Ovary (tissue), 9 donors: ENCODE measurements around the gene RSRP1. TPM values are rescaled to one million over a fixed set of nuclear protein-coding genes. Genes with fewer than 3 reads are reported as not detected.

Experiments used
- DNase-seq, 5 donors: peaks; one replicate each; pipeline ENCODE4 v3.0.0-alpha.2; 2019 to 2020
- H3K27ac ChIP-seq, 2 donors: fragments of 200-600 bp; one replicate each; pipeline versions ENCODE4 v1.5.1 to v1.8.0; 2019 to 2022
- H3K27me3 ChIP-seq: fragments of 200-600 bp; one replicate; pipeline ENCODE4 v1.8.0; 2022
- H3K36me3 ChIP-seq: fragments of 200-600 bp; sonication (generic); one replicate; pipeline ENCODE4 v1.5.1; 2019
- H3K4me1 ChIP-seq: one replicate; pipeline ENCODE4 v1.8.1; 2013; ENCODE audit warnings: mild to moderate bottlenecking, moderate library complexity; ENCODE audit not compliant: insufficient read depth
- H3K4me3 ChIP-seq: fragments of 200-600 bp; sonication (generic); one replicate; pipeline ENCODE4 v1.5.1; 2017
- H3K9me3 ChIP-seq, 2 donors: fragments of 200-600 bp in 1 of 2; sonication (generic) in 1 of 2; one replicate each; pipeline versions ENCODE4 v1.5.1 to v1.8.1; 2013 to 2019; ENCODE audit warnings: mild to moderate bottlenecking in 1 of 2, moderate library complexity in 1 of 2
- CTCF ChIP-seq, 3 donors: fragments of 450-650 bp in 2 of 3; fragments of 200-600 bp in 1 of 3; IDR thresholded peaks; one replicate each; pipeline versions ENCODE4 v1.5.1 to v1.8.0; 2016 to 2022; ENCODE audit warnings: antibody characterized with exemption in 3 of 3, mild to moderate bottlenecking in 1 of 3
- EP300 ChIP-seq: sonication (generic); formaldehyde crosslinking; IDR thresholded peaks from one replicate; pipeline ENCODE4 v1.6.1; 2017; ENCODE audit warnings: antibody characterized with exemption
- POLR2A ChIP-seq: fragments of 450-650 bp; IDR thresholded peaks from one replicate; pipeline ENCODE4 v1.6.1; 2017; ENCODE audit warnings: antibody characterized with exemption, mild to moderate bottlenecking, moderate library complexity
- WGBS, 3 donors: extraction: QIAGEN DNeasy Blood & Tissue Kit in 1 of 3; methylation state at CpG; one replicate each; pipeline versions ENCODE4 v1.1.5 to v1.1.7; 2013 to 2017; 5-methylcytosine and 5-hydroxymethylcytosine counted together
- intact Hi-C, 4 donors: fragments of 100-400 bp; cut with DNase I; formaldehyde crosslinking; loops; one replicate each; pipeline versions ENCODE4 v1.11.0 to v1.15.1; 2022 to 2023
- polyA plus RNA-seq, 2 donors: library from polyadenylated mRNA; stranded (reverse); fragments of 200-250 nt in 1 of 2; fragments of 350-450 nt in 1 of 2; fragmentation: Illumina TruSeq in 1 of 2; extraction: RNeasy Lipid Tissue Mini Kit (QIAGEN cat#74804) in 1 of 2; gene quantifications; one replicate each; pipeline ENCODE4 v1.2.3, GENCODE V29; 2013 to 2014
- total RNA-seq, 7 donors: library from RNA; depleted of rRNA in 2 of 7; stranded (reverse); fragments of >200 nt in 2 of 7; fragmentation: NEBNext Ultra II Directional in 3 of 7; extraction: Animal tissue kit (Norgen Biotek cat#: 25700) in 3 of 7; gene quantifications; one replicate each; pipeline versions ENCODE4 v1.1.0 to v1.2.4, GENCODE V29; 2016 to 2023
- donor health status: DM: no; HTN: no; CAD: no; lungs with moderate emphysema.
- donor health status: DM: no; HTN: no; CAD: no.
- donor health status: Bipolar disorder and iron deficiency.
- donor health status: DM: yes; HTN: yes; CAD: no.
- donor health status: DM: no; HTN: no; CAD: no.
- donor health status: DM: yes; HTN: yes; CAD: no.

RSRP1 gene
- total and polyA plus RNA-seq, 9 donors: 52.1 to 138 (median 82.1) TPM

- H3K27ac ChIP-seq: no peak overlapping the region
- DNase-seq: no peak
- no peaks in the 10 kb centered on the region for H3K27me3 ChIP-seq
- H3K9me3 ChIP-seq: no peaks in the 10 kb centered on the region
- H3K4me3 ChIP-seq: no peak overlapping the region
- intact Hi-C loops: loop anchor here in 1 of 4 donors (5.0 kb wide), 1 partner anchor 336 kb away; no protein-coding TSS in a partner anchor
- WGBS, 3 donors: 44 to 58% (median 54%) methylated on average over 11 of the region's 11 CpGs
- H3K36me3 ChIP-seq: no peaks in the 10 kb centered on the region
- no peaks in the 10 kb centered on the region for H3K4me1 ChIP-seq
- no peak for TF ChIP-seq EP300
- TF ChIP-seq POLR2A: no peak
- no peak for TF ChIP-seq CTCF (IDR thresholded peaks at IDR 0.05)
Observed at GRCh38 chr1:25197982-25198662, 49.1 kb downstream of the RSRP1 start.

- no peaks in the 10 kb centered on the region for H3K4me1 ChIP-seq
- TF ChIP-seq POLR2A (no peak), EP300 (no peak), CTCF (IDR thresholded peaks at IDR 0.05) (no peak)
- H3K9me3 ChIP-seq: no peaks in the 10 kb centered on the region
- no peak overlapping the region for H3K4me3 ChIP-seq
- 41 to 60% (median 48%) methylated on average over 20 of the region's 20 CpGs for WGBS, 3 donors
- DNase-seq: no peak
- H3K27ac ChIP-seq: no peak overlapping the region
- H3K36me3 ChIP-seq: no peaks in the 10 kb centered on the region
- intact Hi-C loops: loop anchor here in 1 of 4 donors (5.0 kb wide), 1 partner anchor 335 kb away; no protein-coding TSS in a partner anchor
- no peaks in the 10 kb centered on the region for H3K27me3 ChIP-seq
Observed at GRCh38 chr1:25197235-25197975, 49.8 kb downstream of the RSRP1 start.

- no peaks in the 10 kb centered on the region for H3K9me3 ChIP-seq
- H3K4me1 ChIP-seq: no peaks in the 10 kb centered on the region
- no peak for TF ChIP-seq POLR2A
- TF ChIP-seq CTCF (IDR thresholded peaks at IDR 0.05): no peak
- no peak for TF ChIP-seq EP300
- intact Hi-C loops: loop anchor here in 1 of 4 donors (5.0 kb wide), 1 partner anchor 335 kb away; no protein-coding TSS in a partner anchor
- no peak overlapping the region for H3K4me3 ChIP-seq
- H3K27me3 ChIP-seq: no peaks in the 10 kb centered on the region
- WGBS, 3 donors: 75 to 83% (median 76%) methylated on average over 7 of the region's 7 CpGs
- DNase-seq: no peak
- no peaks in the 10 kb centered on the region for H3K36me3 ChIP-seq
- no peak overlapping the region for H3K27ac ChIP-seq
Observed at GRCh38 chr1:25196830-25197229, 50.4 kb downstream of the RSRP1 start.

GRCh38 chr1:25195835-25196234 is 51.4 kb downstream of the RSRP1 start:
- 80 to 83% (median 81%) methylated on average over 6 of the region's 6 CpGs for WGBS, 3 donors
- Histone ChIP-seq H3K4me3 (no peak overlapping the region), H3K4me1 (no peaks in the 10 kb centered on the region), H3K9me3 (no peaks in the 10 kb centered on the region), H3K36me3 (no peaks in the 10 kb centered on the region), H3K27ac (no peak overlapping the region), H3K27me3 (no peaks in the 10 kb centered on the region)
- no peak for DNase-seq
- TF ChIP-seq CTCF (IDR thresholded peaks at IDR 0.05): no peak
- TF ChIP-seq POLR2A: no peak
- no peak for TF ChIP-seq EP300
- intact Hi-C loops: loop anchor here in 1 of 4 donors (5.0 kb wide), 1 partner anchor 334 kb away; no protein-coding TSS in a partner anchor
